HCT116 (cell line): ENCODE results near the gene FGF8.
A peak's percentile ranks its signal among the peaks of the same experiment; 100 is the strongest.

Experiments used
- CBX3 ChIP-seq: IDR thresholded peaks from 2 replicates; pipeline ENCODE4 v1.6.1; 2012; ENCODE audit warnings: low read depth
- EGR1 ChIP-seq: IDR thresholded peaks from 2 replicates; pipeline ENCODE4 v1.6.1; 2012; ENCODE audit warnings: low read depth
- POLR2AphosphoS5 ChIP-seq: IDR thresholded peaks from 2 replicates; pipeline ENCODE4 v1.6.1; 2011; ENCODE audit warnings: mild to moderate bottlenecking, low read depth, low read length, moderate library complexity
- RAD21 ChIP-seq: IDR thresholded peaks from 2 replicates; pipeline ENCODE4 v1.6.1; 2012; ENCODE audit warnings: low read depth, mild to moderate bottlenecking
- ZNF274 ChIP-seq: fragments of 200-500 bp; sonication (Bioruptor generic); IDR thresholded peaks from 2 replicates; pipeline ENCODE4 v1.6.1; 2014; ENCODE audit warnings: mild to moderate bottlenecking, low read depth, low read length, inconsistent platforms
- TF ChIP-seq, protein P1 (sequence below): IDR thresholded peaks from 2 replicates; pipeline ENCODE4 v1.6.1; 2012
- TF ChIP-seq, protein P2 (sequence below), 3 experiments: fragments of 200-600 bp in 1 of 3; sonication (generic) in 1 of 3; IDR thresholded peaks in 2 of 3; conservative IDR thresholded peaks in 1 of 3; 2 replicates each; pipeline ENCODE4 v1.5.1; 2012 to 2017; ENCODE audit warnings: low read depth in 2 of 3, low read length in 2 of 3, antibody characterized with exemption in 1 of 3, borderline replicate concordance in 1 of 3, control low read depth in 1 of 3, mild to moderate bottlenecking in 1 of 3, mixed read lengths in 1 of 3, mixed run types in 1 of 3, moderate library complexity in 1 of 3; ENCODE audit not compliant: insufficient read depth in 1 of 3

DNA sequence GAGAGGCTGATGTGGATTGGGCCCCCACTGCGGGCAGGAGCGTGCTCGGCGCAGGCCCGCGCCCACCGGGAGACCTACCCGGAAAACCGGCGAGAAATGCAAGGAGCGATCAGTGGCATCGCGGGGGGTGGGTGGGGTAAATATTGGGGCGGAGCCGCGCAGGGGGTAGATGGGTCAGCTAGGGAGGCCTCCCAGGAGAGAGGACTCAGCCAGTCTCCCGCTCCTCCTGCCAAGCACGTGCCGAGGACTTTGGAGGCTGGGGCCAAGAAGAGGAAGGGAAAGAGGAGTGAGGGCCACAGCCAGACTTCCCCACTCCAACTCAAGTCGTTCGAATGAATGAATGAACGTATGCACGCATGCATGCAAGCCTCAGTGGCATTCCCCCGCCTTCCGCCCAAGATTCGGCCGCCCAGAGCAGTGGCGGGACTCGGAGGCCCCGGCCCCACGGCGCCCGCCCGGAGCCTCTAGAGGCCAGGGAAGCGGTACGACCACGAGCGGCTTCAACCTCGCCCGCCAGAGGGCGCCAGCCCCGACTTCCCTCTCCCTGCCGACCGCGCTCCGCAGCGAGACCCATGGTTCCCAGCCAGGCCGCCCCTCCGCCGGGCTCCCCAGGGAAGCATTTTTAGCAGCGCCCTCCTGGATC is 3.8 kb upstream of the FGF8 start:
- TF ChIP-seq, protein P1, sequence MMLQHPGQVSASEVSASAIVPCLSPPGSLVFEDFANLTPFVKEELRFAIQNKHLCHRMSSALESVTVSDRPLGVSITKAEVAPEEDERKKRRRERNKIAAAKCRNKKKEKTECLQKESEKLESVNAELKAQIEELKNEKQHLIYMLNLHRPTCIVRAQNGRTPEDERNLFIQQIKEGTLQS, result no peak
- TF ChIP-seq POLR2AphosphoS5, result peak; percentile 31; the same call in 1 of the 2 replicates
- TF ChIP-seq RAD21, result no peak
- TF ChIP-seq, protein P2, sequence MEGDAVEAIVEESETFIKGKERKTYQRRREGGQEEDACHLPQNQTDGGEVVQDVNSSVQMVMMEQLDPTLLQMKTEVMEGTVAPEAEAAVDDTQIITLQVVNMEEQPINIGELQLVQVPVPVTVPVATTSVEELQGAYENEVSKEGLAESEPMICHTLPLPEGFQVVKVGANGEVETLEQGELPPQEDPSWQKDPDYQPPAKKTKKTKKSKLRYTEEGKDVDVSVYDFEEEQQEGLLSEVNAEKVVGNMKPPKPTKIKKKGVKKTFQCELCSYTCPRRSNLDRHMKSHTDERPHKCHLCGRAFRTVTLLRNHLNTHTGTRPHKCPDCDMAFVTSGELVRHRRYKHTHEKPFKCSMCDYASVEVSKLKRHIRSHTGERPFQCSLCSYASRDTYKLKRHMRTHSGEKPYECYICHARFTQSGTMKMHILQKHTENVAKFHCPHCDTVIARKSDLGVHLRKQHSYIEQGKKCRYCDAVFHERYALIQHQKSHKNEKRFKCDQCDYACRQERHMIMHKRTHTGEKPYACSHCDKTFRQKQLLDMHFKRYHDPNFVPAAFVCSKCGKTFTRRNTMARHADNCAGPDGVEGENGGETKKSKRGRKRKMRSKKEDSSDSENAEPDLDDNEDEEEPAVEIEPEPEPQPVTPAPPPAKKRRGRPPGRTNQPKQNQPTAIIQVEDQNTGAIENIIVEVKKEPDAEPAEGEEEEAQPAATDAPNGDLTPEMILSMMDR (IDR thresholded peaks at IDR 0.05 in 2 of 3, conservative IDR thresholded peaks at IDR 0.05 in 1 of 3; ENCODE audit: borderline replicate concordance in 1 of 3, insufficient read depth in 1 of 3, low read depth in 2 of 3, low read length in 2 of 3), result peak in 2 of 3 experiments; percentile 91 to 92; a peak in 4 of 6 replicates
- TF ChIP-seq EGR1, result no peak
- TF ChIP-seq ZNF274, result no peak
- TF ChIP-seq CBX3, result no peak
